ENCODE data around the gene PRKG1.

DNA sequence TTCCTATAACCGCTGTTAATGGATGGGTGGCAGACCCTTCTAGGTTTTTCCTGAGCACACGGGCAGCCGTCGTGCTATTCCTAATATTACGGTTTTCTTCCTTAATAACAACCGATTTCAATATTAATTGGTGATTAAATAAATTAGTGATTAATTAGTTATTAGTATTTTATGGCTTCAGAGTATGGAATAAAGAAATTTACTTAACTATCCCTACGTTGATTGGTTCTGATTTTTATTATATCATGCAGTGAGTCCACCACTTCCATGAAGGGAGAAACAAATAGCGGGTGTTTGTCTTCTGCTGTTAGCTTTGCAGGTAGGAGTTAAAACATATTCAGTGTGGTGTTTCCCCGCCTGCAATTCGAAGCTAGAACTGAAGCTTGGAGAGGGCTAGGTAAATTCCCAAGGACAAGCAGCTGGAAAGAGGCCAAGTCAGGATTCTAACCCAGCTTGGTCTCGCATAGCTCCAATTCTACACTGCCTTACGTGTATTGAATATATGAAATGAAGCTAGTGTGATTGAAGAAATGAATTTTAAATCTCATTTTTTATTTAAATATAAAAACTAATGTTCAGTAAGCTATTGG lies 626.0 kb downstream of the PRKG1 start:
- TF ChIP-seq, protein P1, sequence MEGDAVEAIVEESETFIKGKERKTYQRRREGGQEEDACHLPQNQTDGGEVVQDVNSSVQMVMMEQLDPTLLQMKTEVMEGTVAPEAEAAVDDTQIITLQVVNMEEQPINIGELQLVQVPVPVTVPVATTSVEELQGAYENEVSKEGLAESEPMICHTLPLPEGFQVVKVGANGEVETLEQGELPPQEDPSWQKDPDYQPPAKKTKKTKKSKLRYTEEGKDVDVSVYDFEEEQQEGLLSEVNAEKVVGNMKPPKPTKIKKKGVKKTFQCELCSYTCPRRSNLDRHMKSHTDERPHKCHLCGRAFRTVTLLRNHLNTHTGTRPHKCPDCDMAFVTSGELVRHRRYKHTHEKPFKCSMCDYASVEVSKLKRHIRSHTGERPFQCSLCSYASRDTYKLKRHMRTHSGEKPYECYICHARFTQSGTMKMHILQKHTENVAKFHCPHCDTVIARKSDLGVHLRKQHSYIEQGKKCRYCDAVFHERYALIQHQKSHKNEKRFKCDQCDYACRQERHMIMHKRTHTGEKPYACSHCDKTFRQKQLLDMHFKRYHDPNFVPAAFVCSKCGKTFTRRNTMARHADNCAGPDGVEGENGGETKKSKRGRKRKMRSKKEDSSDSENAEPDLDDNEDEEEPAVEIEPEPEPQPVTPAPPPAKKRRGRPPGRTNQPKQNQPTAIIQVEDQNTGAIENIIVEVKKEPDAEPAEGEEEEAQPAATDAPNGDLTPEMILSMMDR (IDR thresholded peaks at IDR 0.05) = no peak
- no peak for TF ChIP-seq EZH2 (IDR thresholded peaks at IDR 0.05)
- no peak for TF ChIP-seq EZH2phosphoT487 (IDR thresholded peaks at IDR 0.05)
